Gastroesophageal sphincter (tissue), 3 donors: ENCODE data around the gene A2M.

Source experiments
- CTCF ChIP-seq, 4 experiments: fragments of 200-600 bp in 2 of 4; fragments of 450-650 bp in 2 of 4; sonication (generic) in 1 of 4; IDR thresholded peaks; one replicate each; pipeline ENCODE4 v1.5.1; 2017 to 2019; ENCODE audit warnings: antibody characterized with exemption in 4 of 4, mild to moderate bottlenecking in 2 of 4, moderate library complexity in 2 of 4
- EP300 ChIP-seq: sonication (generic); formaldehyde crosslinking; IDR thresholded peaks from one replicate; pipeline ENCODE4 v1.6.1; 2017; ENCODE audit warnings: antibody characterized with exemption, mild to moderate bottlenecking
- POLR2A ChIP-seq, 2 donors: fragments of 450-650 bp; IDR thresholded peaks; one replicate each; pipeline ENCODE4 v1.6.1; 2017; ENCODE audit warnings: antibody characterized with exemption in 2 of 2, mild to moderate bottlenecking in 2 of 2, moderate library complexity in 1 of 2
- POLR2AphosphoS5 ChIP-seq: sonication (generic); formaldehyde crosslinking; IDR thresholded peaks from one replicate; pipeline ENCODE4 v1.6.1; 2017; ENCODE audit warnings: antibody characterized with exemption

- TF ChIP-seq CTCF (IDR thresholded peaks at IDR 0.05): no peak
- TF ChIP-seq POLR2A (IDR thresholded peaks at IDR 0.05): no peak
- TF ChIP-seq EP300: no peak
- TF ChIP-seq POLR2AphosphoS5: no peak
Measured at GRCh38 chr12:9112076-9112853, 3.5 kb downstream of the A2M start.
